ENCODE results near the gene BDKRB2.

DNA sequence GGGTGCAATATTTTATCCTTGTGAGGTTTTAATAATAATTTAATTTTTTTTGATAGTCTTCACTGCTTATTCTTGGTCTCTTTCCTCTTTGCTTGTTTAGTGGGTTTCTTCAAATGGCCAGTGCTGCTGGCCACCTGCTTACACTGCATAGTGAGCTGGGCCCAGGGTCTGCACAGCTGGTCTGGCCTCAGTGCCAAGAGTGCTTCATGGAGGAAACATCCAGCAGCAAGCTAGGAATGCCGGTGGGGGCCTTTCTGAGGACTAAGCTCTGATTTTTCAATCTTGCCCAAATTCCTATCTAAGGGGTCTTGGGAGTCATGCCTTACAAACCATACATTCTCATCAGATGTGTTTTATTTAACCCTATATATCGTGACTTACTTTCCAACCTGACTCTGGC lies 13.3 kb upstream of the BDKRB2 start:
- TF ChIP-seq, protein P1, sequence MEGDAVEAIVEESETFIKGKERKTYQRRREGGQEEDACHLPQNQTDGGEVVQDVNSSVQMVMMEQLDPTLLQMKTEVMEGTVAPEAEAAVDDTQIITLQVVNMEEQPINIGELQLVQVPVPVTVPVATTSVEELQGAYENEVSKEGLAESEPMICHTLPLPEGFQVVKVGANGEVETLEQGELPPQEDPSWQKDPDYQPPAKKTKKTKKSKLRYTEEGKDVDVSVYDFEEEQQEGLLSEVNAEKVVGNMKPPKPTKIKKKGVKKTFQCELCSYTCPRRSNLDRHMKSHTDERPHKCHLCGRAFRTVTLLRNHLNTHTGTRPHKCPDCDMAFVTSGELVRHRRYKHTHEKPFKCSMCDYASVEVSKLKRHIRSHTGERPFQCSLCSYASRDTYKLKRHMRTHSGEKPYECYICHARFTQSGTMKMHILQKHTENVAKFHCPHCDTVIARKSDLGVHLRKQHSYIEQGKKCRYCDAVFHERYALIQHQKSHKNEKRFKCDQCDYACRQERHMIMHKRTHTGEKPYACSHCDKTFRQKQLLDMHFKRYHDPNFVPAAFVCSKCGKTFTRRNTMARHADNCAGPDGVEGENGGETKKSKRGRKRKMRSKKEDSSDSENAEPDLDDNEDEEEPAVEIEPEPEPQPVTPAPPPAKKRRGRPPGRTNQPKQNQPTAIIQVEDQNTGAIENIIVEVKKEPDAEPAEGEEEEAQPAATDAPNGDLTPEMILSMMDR (IDR thresholded peaks at IDR 0.05; ENCODE audit: borderline replicate concordance, extremely low read depth, low read length, poor library complexity, severe bottlenecking), result no peak
- no peak for TF ChIP-seq EZH2 (IDR thresholded peaks at IDR 0.05; ENCODE audit: borderline replicate concordance, low read depth, low read length, severe bottlenecking)
